ENCODE measurements around the gene TNN. TPM values are rescaled to one million over a fixed set of nuclear protein-coding genes. Genes with fewer than 3 reads are reported as not detected.
"Not testable (repeated sequence)": the region's sequence is repeated elsewhere in the genome, so short reads cannot be mapped to it uniquely, and the experiment has no call there.

The TNN gene
- total RNA-seq, 1 experiment from 2014 or later = not detected

- Histone ChIP-seq H3K4me3 (no peak overlapping the region), H3K36me3 (no peaks in the 10 kb centered on the region), H3K27me3 (no peaks in the 10 kb centered on the region), H3K4me1 (no peaks in the 10 kb centered on the region), H3K27ac (no peak overlapping the region), H3K9me3 (replicated peaks) (no peaks in the 10 kb centered on the region)
- no peak for DNase-seq
These were observed 12.4 kb downstream of the TNN start for GRCh38 chr1:175080030-175080429.

GRCh38 chr1:175081983-175082382 is 14.3 kb downstream of the TNN start:
- H3K4me1 ChIP-seq = no peaks in the 10 kb centered on the region
- DNase-seq = no peak
- H3K36me3 ChIP-seq = no peaks in the 10 kb centered on the region

DNA sequence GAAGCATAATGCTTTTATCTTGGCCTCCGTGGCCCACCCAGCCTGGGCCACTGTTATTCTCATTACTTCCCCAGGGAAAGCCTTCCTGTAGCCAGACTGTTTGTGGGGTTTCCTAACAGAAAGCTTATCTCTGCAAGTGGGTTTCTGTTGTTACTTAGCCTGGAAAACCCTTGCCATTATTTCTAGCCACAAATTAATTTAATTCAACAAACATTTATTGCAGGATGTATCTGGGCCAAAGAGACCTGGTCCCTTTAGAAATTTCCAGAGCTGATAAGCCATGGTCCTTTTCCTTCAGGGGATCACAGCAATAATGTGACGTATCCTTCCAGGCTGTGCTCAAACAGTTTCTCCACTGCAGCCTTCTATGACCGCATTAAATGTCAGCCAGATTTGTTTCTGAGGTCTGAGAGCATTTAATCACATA is 20.9 kb downstream of the TNN start:
- no peaks in the 10 kb centered on the region for H3K9me3 ChIP-seq (replicated peaks)
- no peak for DNase-seq
- no peaks in the 10 kb centered on the region for H3K36me3 ChIP-seq
- H3K27ac ChIP-seq = no peak overlapping the region
- H3K4me1 ChIP-seq = peaks cover 2% of the 10 kb centered on the region; the same call in 1 of the 2 replicates
- H3K4me3 ChIP-seq = no peak overlapping the region
- H3K27me3 ChIP-seq = no peaks in the 10 kb centered on the region

More at GRCh38 chr1:175081983-175082382, 14.3 kb downstream of the TNN start:
- no peak overlapping the region for H3K27ac ChIP-seq
- H3K4me3 ChIP-seq = no peak overlapping the region
- no peaks in the 10 kb centered on the region for H3K27me3 ChIP-seq
- no peaks in the 10 kb centered on the region for H3K9me3 ChIP-seq (replicated peaks)

DNA sequence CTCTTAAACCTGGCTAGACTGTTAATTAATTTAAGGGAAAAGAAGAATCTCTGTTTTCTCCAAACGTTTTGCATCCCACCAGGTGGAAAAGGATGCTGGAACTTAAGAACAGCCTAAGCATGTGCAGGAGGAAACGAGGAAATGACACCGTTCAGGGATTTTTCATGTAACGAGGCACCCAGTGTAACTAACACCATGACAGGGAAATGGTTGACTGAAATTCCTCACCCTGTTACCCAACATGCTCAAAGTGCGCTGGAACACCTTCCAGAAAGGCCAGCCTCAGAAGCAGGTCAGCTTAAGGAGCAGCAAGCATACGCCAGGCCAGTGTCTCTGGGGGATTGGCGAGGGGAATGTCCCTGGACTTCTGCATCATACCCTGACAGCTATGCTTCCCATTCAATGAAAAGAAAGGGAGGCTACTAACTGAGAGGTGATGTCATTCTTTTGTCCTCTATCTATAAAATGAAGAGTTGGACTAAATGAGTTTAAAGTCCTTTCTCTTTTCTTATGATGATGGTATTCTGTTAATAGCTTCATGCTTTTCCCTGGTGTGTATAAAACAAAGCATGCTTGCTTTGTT is 21.6 kb downstream of the TNN start:
- no peak for DNase-seq
- no peak overlapping the region for H3K4me3 ChIP-seq
- H3K9me3 ChIP-seq (replicated peaks) = no peaks in the 10 kb centered on the region
- H3K27ac ChIP-seq = no peak overlapping the region
- no peaks in the 10 kb centered on the region for H3K27me3 ChIP-seq
- no peaks in the 10 kb centered on the region for H3K36me3 ChIP-seq
- peaks cover 2% of the 10 kb centered on the region; the same call in 1 of the 2 replicates for H3K4me1 ChIP-seq

- Histone ChIP-seq H3K27me3 (no peaks in the 10 kb centered on the region), H3K27ac (no peak overlapping the region), H3K36me3 (no peaks in the 10 kb centered on the region), H3K9me3 (replicated peaks) (no peaks in the 10 kb centered on the region), H3K4me3 (no peak overlapping the region), H3K4me1 (peaks cover 2% of the 10 kb centered on the region; the same call in 1 of the 2 replicates)
- DNase-seq = peak in 1 of 2 experiments; percentile 26
These were observed 23.1 kb downstream of the TNN start for GRCh38 chr1:175090780-175091179.

- DNase-seq = no peak
- H3K4me3 ChIP-seq = no peak overlapping the region
- H3K4me1 ChIP-seq = peaks cover 2% of the 10 kb centered on the region; the same call in 1 of the 2 replicates
- no peak overlapping the region for H3K27ac ChIP-seq
- no peaks in the 10 kb centered on the region for H3K9me3 ChIP-seq (replicated peaks)
- H3K27me3 ChIP-seq = no peaks in the 10 kb centered on the region
- H3K36me3 ChIP-seq = no peaks in the 10 kb centered on the region
These were observed 27.0 kb downstream of the TNN start for GRCh38 chr1:175094626-175095025.

- H3K27me3 ChIP-seq = no peaks in the 10 kb centered on the region
- no peak overlapping the region for H3K4me3 ChIP-seq
- DNase-seq = no peak
- H3K4me1 ChIP-seq = peaks cover 2% of the 10 kb centered on the region; the same call in 1 of the 2 replicates
- no peaks in the 10 kb centered on the region for H3K36me3 ChIP-seq
- H3K9me3 ChIP-seq (replicated peaks) = no peaks in the 10 kb centered on the region
- no peak overlapping the region for H3K27ac ChIP-seq
These were observed 27.4 kb downstream of the TNN start for GRCh38 chr1:175095069-175095468.

DNA sequence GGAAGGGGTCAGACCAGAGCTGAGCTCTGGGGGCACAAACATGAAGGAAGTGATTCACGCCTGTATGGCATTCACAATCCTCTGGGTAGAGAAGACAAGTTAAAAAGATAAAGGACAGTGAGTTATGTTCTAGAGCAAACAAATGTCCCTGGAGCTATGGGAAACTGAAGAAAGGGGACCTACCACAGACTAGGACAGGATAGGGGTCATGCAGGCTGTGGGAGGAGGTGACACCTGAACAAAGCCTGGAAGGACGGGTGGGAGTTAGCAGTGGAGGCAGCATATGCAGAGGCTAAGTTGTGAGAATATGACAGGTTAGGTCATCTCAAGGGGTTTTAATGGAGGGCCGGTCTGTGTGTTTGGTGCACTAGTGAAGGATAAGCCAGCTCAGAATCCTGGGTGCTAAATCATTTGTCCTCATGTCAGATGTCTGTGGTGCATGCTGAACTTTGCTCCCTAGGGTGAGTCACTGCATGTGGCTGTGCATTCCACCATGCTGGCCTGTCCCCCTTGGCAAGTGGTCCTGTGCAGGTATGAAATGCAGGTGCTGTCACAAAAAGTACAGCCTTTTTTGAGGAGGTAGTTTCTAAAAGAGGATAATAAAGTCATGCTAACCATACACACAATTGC is 28.5 kb downstream of the TNN start:
- Histone ChIP-seq H3K9me3 (replicated peaks) (no peaks in the 10 kb centered on the region), H3K36me3 (no peaks in the 10 kb centered on the region), H3K27ac (no peak overlapping the region), H3K27me3 (no peaks in the 10 kb centered on the region), H3K4me3 (no peak overlapping the region), H3K4me1 (no peaks in the 10 kb centered on the region; the same call in 1 of the 2 replicates)
- DNase-seq = no peak

GRCh38 chr1:175097361-175097760 is 29.7 kb downstream of the TNN start:
- no peak for DNase-seq
- no peaks in the 10 kb centered on the region for H3K4me1 ChIP-seq
- no peaks in the 10 kb centered on the region for H3K36me3 ChIP-seq
- H3K27me3 ChIP-seq = no peaks in the 10 kb centered on the region
- H3K9me3 ChIP-seq (replicated peaks) = no peaks in the 10 kb centered on the region
- H3K27ac ChIP-seq = no peak overlapping the region
- H3K4me3 ChIP-seq = no peak overlapping the region

DNA sequence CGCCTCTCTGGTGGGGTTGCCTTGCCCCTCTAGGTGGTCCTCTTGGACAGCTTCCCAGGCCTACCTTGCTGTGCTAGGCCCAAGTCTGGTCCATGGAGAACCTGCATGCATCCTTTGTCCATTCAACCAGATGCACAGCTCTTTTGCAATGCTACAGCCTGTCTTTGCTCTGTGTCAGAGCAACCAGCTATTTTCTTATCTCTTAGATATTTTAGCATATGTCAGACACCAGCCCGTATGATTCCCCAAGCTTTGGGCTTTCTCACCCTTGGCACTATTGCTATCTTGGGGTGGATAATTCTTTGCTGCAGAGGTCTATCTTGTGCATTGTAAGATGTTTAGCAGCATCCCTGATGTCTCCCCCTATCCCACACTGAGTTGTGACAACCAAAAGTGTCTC is 32.3 kb downstream of the TNN start:
- Histone ChIP-seq H3K27me3 (no peaks in the 10 kb centered on the region), H3K4me3 (no peak overlapping the region), H3K27ac (no peak overlapping the region), H3K9me3 (replicated peaks) (no peaks in the 10 kb centered on the region), H3K4me1 (no peaks in the 10 kb centered on the region), H3K36me3 (no peaks in the 10 kb centered on the region)
- DNase-seq = no peak

GRCh38 chr1:175102166-175102565 is 34.5 kb downstream of the TNN start:
- H3K27me3 ChIP-seq; H3K36me3 ChIP-seq; H3K27ac ChIP-seq; H3K4me1 ChIP-seq; DNase-seq; H3K4me3 ChIP-seq; H3K9me3 ChIP-seq (replicated peaks): not testable (repeated sequence)

- not testable (repeated sequence) for H3K27ac ChIP-seq; H3K9me3 ChIP-seq (replicated peaks); H3K4me3 ChIP-seq; H3K4me1 ChIP-seq; DNase-seq; H3K27me3 ChIP-seq; H3K36me3 ChIP-seq
These were observed 38.9 kb downstream of the TNN start for GRCh38 chr1:175106536-175106935.

GRCh38 chr1:175108331-175108820 is 40.7 kb downstream of the TNN start:
- not testable (repeated sequence) for H3K27ac ChIP-seq; H3K4me3 ChIP-seq; DNase-seq; H3K4me1 ChIP-seq; H3K36me3 ChIP-seq; H3K27me3 ChIP-seq; H3K9me3 ChIP-seq (replicated peaks)

DNA sequence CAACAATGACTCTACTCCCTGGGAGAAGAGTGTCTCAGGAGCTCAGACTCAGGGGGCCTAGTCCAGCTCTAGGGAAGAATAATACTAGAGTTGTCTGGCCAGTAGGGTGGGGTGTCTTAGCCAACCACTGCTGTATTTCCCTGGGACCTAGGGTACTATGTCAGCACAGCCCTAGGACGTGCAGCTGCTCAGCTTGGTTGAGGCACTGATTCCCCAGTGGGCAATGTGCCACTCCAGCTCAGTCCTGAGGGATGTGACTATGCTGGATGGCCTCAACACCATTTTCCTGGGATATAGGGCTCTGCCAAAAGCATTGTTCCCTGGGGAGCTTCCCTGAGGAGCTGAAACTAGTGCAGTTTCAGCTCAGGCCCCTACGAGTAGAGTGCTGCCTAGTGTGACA is 47.4 kb downstream of the TNN start:
- peak in 1 of 2 experiments; percentile 7 for DNase-seq
- no peaks in the 10 kb centered on the region for H3K36me3 ChIP-seq
- no peak overlapping the region for H3K27ac ChIP-seq
- no peaks in the 10 kb centered on the region for H3K9me3 ChIP-seq (replicated peaks)
- H3K4me1 ChIP-seq = no peaks in the 10 kb centered on the region
- no peaks in the 10 kb centered on the region for H3K27me3 ChIP-seq
- no peak overlapping the region for H3K4me3 ChIP-seq

GRCh38 chr1:175116210-175116798 is 48.7 kb downstream of the TNN start:
- H3K9me3 ChIP-seq (replicated peaks) = no peaks in the 10 kb centered on the region
- no peaks in the 10 kb centered on the region for H3K4me1 ChIP-seq
- no peaks in the 10 kb centered on the region for H3K36me3 ChIP-seq
- H3K27me3 ChIP-seq = no peaks in the 10 kb centered on the region
- H3K4me3 ChIP-seq = no peak overlapping the region
- no peak for DNase-seq
- H3K27ac ChIP-seq = no peak overlapping the region
